DMS114 treated with DMSO at 0.1 percent for 48 hours (cell line): ENCODE measurements around the gene SIK3.
"Not testable (repeated sequence)": the region's sequence is repeated elsewhere in the genome, so short reads cannot be mapped to it uniquely, and the experiment has no call there.

Experiments used
- DNase-seq: peaks from one replicate; lab custom pipeline; 2025; ENCODE audit not compliant: unreplicated experiment; lab: John Stamatoyannopoulos, UW

Gene SIK3

GRCh38 chr11:117050121-117050520, 48.1 kb downstream of the SIK3 start:
- DNase-seq = not testable (repeated sequence)

GRCh38 chr11:117046627-117047026, 51.6 kb downstream of the SIK3 start:
- not testable (repeated sequence) for DNase-seq

- no peak for DNase-seq
Measured at GRCh38 chr11:117045956-117046355, 52.3 kb downstream of the SIK3 start.

- no peak for DNase-seq
Measured at GRCh38 chr11:117045196-117045595, 53.0 kb downstream of the SIK3 start.

GRCh38 chr11:117044287-117045035, 53.8 kb downstream of the SIK3 start:
- DNase-seq = no peak

GRCh38 chr11:117042689-117043088, 55.5 kb downstream of the SIK3 start:
- no peak for DNase-seq

GRCh38 chr11:117039900-117040299, 58.3 kb downstream of the SIK3 start:
- DNase-seq = no peak

GRCh38 chr11:117039270-117039669, 59.0 kb downstream of the SIK3 start:
- DNase-seq = no peak

GRCh38 chr11:117037975-117038350, 60.3 kb downstream of the SIK3 start:
- no peak for DNase-seq

GRCh38 chr11:117037279-117037974, 60.8 kb downstream of the SIK3 start:
- DNase-seq = no peak

GRCh38 chr11:117034901-117035300, 63.3 kb downstream of the SIK3 start:
- no peak for DNase-seq

- no peak for DNase-seq
Measured at GRCh38 chr11:117026593-117027330, 71.5 kb downstream of the SIK3 start.

- DNase-seq = not testable (repeated sequence)
Measured at GRCh38 chr11:117023707-117024106, 74.5 kb downstream of the SIK3 start.

GRCh38 chr11:117023178-117023577, 75.0 kb downstream of the SIK3 start:
- DNase-seq = no peak

- DNase-seq = no peak
Measured at GRCh38 chr11:117022526-117022925, 75.7 kb downstream of the SIK3 start.

- no peak for DNase-seq
Measured at GRCh38 chr11:117020869-117021564, 77.2 kb downstream of the SIK3 start.

- DNase-seq = no peak
Measured at GRCh38 chr11:117020287-117020686, 77.9 kb downstream of the SIK3 start.

GRCh38 chr11:117019871-117020270, 78.4 kb downstream of the SIK3 start:
- no peak for DNase-seq

GRCh38 chr11:117017456-117017855, 80.8 kb downstream of the SIK3 start:
- no peak for DNase-seq

- no peak for DNase-seq
Measured at GRCh38 chr11:117016747-117017146, 81.5 kb downstream of the SIK3 start.

GRCh38 chr11:117016246-117016645, 82.0 kb downstream of the SIK3 start:
- DNase-seq = no peak
